ENCODE results near the gene RIT2. TPM values are rescaled to one million over a fixed set of nuclear protein-coding genes. Genes with fewer than 3 reads are reported as not detected.

Gene RIT2
- total RNA-seq, 1 donor from 2014 or later = not detected

- Mint-ChIP-seq H3K4me3 (ENCODE audit: low read depth) (no peak overlapping the region), H3K9me3 (ENCODE audit: low read depth) (no peaks in the 10 kb centered on the region), H3K36me3 (ENCODE audit: insufficient read depth) (no peaks in the 10 kb centered on the region), H3K27me3 (no peaks in the 10 kb centered on the region), H3K4me1 (ENCODE audit: low read depth) (no peaks in the 10 kb centered on the region), H3K27ac (no peak overlapping the region)
- no peak for DNase-seq (ENCODE audit: low spot score, unreplicated experiment)
- TF ChIP-seq, protein P1, sequence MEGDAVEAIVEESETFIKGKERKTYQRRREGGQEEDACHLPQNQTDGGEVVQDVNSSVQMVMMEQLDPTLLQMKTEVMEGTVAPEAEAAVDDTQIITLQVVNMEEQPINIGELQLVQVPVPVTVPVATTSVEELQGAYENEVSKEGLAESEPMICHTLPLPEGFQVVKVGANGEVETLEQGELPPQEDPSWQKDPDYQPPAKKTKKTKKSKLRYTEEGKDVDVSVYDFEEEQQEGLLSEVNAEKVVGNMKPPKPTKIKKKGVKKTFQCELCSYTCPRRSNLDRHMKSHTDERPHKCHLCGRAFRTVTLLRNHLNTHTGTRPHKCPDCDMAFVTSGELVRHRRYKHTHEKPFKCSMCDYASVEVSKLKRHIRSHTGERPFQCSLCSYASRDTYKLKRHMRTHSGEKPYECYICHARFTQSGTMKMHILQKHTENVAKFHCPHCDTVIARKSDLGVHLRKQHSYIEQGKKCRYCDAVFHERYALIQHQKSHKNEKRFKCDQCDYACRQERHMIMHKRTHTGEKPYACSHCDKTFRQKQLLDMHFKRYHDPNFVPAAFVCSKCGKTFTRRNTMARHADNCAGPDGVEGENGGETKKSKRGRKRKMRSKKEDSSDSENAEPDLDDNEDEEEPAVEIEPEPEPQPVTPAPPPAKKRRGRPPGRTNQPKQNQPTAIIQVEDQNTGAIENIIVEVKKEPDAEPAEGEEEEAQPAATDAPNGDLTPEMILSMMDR (IDR thresholded peaks at IDR 0.05; ENCODE audit: unreplicated experiment) = no peak
Measured at GRCh38 chr18:43077510-43078308, 37.8 kb downstream of the RIT2 start.

- Mint-ChIP-seq H3K36me3 (ENCODE audit: insufficient read depth) (no peaks in the 10 kb centered on the region), H3K4me1 (ENCODE audit: low read depth) (no peaks in the 10 kb centered on the region), H3K4me3 (ENCODE audit: low read depth) (no peak overlapping the region), H3K9me3 (ENCODE audit: low read depth) (no peaks in the 10 kb centered on the region), H3K27ac (no peak overlapping the region), H3K27me3 (no peaks in the 10 kb centered on the region)
- no peak for DNase-seq (ENCODE audit: low spot score, unreplicated experiment)
- TF ChIP-seq, protein P1 (IDR thresholded peaks at IDR 0.05; ENCODE audit: unreplicated experiment) = no peak
Measured at GRCh38 chr18:43073771-43074170, 41.7 kb downstream of the RIT2 start.

DNA sequence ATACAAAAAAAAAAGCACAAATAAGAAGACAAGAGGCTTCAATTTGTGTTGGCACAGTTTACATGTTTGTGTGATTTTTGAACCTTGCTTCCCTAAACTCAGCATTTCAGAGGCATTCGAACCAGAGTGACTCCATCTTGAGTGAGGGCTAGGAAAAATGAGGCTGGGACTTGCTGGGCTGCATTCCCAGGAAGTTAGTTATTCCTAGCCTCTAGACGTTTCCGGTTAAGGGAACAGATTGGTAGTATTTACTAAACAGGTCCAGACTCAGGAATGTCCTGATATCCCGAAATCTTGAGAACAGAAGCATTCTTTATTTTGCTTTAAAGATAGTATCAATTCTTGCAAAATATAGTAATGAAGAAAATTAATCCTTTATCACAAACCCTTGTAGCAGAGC, 46.7 kb downstream of the RIT2 start:
- Mint-ChIP-seq H3K9me3 (ENCODE audit: low read depth) (no peaks in the 10 kb centered on the region), H3K4me1 (ENCODE audit: low read depth) (no peaks in the 10 kb centered on the region), H3K36me3 (ENCODE audit: insufficient read depth) (no peaks in the 10 kb centered on the region), H3K27me3 (no peaks in the 10 kb centered on the region), H3K27ac (no peak overlapping the region), H3K4me3 (ENCODE audit: low read depth) (no peak overlapping the region)
- TF ChIP-seq, protein P1 (IDR thresholded peaks at IDR 0.05; ENCODE audit: unreplicated experiment) = no peak
- no peak for DNase-seq (ENCODE audit: low spot score, unreplicated experiment)

DNA sequence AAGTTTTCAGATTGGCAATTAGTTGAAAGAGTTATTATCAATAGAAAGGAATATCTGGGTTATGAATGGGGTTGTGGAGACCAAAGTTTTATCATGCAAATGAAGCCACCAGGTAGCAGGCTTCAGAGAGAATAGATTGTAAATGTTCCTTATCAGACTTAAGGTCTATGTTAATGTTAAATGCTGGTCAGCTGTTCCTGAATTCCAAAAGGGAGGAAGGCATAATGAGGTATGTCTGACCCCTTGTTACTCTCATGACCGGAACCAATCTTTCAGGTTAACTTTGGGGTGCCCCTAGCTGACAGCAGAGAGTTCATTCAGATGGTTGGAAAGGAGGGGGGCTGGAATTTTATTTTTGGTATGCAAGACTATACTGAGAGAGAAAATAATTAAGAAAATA, 47.9 kb downstream of the RIT2 start:
- no peaks in the 10 kb centered on the region for H3K9me3 Mint-ChIP-seq (ENCODE audit: low read depth)
- DNase-seq (ENCODE audit: low spot score, unreplicated experiment) = no peak
- TF ChIP-seq, protein P1 (IDR thresholded peaks at IDR 0.05; ENCODE audit: unreplicated experiment) = no peak
- no peaks in the 10 kb centered on the region for H3K27me3 Mint-ChIP-seq
- H3K4me1 Mint-ChIP-seq (ENCODE audit: low read depth) = no peaks in the 10 kb centered on the region
- H3K27ac Mint-ChIP-seq = no peak overlapping the region
- no peak overlapping the region for H3K4me3 Mint-ChIP-seq (ENCODE audit: low read depth)
- H3K36me3 Mint-ChIP-seq (ENCODE audit: insufficient read depth) = no peaks in the 10 kb centered on the region

DNA sequence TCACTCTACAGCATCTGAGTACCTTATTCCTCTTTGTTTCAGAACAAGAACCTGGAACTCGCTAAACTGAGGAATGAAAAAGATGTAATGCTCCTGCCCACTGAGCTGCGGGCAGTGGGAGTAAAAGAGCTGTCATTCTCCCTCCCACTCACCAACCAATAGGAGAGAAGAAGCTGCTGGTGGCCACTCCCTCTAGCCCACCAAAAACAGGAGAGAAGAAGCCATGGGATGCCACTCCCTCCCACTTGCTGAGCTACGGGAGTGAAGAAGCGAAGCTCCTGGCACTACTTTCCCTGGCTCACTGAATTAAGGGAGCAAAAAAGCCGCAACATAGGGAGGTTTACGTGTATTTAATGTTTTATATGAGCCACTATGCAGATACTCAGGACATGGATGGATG, 53.7 kb downstream of the RIT2 start:
- DNase-seq (ENCODE audit: low spot score, unreplicated experiment) = no peak
- Mint-ChIP-seq H3K36me3 (ENCODE audit: insufficient read depth) (no peaks in the 10 kb centered on the region), H3K4me1 (ENCODE audit: low read depth) (no peaks in the 10 kb centered on the region), H3K9me3 (ENCODE audit: low read depth) (no peaks in the 10 kb centered on the region), H3K27ac (no peak overlapping the region), H3K27me3 (no peaks in the 10 kb centered on the region), H3K4me3 (ENCODE audit: low read depth) (no peak overlapping the region)
- TF ChIP-seq, protein P1 (IDR thresholded peaks at IDR 0.05; ENCODE audit: unreplicated experiment) = no peak
